ENCODE results near the gene ZDHHC3. TPM values are rescaled to one million over a fixed set of nuclear protein-coding genes. Genes with fewer than 3 reads are reported as not detected.
"Not testable (repeated sequence)": the region's sequence is repeated elsewhere in the genome, so short reads cannot be mapped to it uniquely, and the experiment has no call there.

The ZDHHC3 gene
- total RNA-seq, 1 donor from 2014 or later: 69.4 TPM

DNA sequence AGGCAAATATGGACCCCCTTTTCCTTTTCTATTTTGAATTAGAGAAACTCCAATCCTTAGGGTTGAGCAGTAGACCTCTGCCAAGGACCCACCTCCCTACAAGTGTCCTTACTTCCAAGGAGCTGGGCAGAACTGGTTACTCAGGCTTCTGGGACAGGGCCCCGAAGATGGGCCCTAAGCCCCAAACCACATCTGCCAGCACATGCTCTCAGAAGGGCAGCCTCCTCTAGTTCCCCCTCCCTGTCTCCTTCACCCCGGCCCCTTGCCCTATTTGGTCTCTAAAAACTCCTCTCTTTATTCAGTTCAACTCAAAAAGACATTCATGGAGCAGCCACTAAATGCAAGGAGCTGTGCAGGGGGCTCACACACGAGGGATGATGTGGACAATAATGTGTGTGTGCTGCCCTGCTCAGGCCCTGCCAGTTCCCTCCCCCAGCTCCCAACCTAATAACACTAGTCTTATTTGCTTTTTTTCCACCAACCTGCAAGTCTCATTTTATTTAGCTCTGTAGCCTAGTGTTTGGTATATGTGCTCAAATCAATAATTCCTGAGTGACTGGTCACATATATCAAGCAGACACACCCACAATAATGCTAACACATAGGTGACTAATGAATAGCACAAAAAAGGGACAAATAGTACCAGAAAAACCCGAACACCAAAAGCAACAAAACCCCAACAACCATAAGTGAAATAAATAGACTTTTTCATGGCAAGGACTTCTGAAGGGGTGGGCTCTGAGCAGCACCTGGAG lies 12.2 kb downstream of the ZDHHC3 start:
- DNase-seq: no peak

DNA sequence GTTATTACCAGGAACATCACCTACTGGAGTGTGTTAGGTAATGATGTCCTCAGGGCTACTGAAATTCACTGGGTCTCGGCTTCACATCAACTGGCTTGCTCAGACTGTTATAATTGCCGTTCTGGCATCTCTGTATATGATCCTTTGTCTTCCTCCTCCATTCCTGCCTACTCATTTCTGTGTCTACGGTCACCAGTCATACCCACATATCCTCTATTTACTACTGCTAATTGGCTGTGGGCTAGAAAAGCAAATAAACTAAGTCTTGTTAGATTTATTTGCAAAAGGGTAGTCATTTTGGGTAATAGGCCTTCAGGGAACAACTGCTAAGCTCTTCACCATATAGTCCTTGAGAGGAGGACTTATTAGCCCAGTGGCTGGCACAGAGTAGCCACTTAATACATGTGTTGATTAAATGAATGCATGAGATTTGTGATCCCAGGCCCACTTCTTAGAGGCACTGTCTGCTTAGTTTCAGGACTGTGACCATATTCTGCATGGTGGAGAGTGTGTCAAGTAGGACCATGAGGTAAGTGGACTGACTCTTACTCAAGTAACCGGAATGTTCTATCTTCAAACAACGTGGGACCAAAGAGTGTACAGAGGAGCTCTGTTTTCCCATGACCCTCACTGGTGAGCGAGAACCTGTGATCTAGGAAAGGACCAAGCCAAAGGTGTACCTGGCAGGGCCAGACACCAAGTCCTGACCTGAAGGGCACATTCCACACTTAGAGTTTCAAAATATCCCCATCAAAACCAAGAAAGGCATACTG lies 13.2 kb downstream of the ZDHHC3 start:
- DNase-seq: no peak

DNA sequence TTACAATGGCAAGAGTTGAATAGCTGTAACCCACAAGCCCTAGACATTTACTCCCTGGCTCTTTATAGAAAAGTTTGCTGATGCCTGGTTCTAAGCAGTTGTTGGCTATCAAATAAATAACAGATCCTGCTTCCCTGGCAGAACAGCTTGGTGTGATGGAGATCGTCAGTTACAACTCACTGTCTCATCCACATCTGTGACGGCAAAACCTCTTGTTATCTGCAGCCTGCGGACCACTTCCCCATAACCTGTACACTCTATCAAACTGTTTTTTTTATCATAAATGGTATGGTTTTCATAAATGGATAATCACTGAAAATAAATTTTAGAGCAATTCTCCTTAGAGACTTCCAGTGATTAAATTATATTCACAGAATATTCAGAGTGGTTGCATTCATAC lies 14.1 kb downstream of the ZDHHC3 start:
- no peak for DNase-seq

DNA sequence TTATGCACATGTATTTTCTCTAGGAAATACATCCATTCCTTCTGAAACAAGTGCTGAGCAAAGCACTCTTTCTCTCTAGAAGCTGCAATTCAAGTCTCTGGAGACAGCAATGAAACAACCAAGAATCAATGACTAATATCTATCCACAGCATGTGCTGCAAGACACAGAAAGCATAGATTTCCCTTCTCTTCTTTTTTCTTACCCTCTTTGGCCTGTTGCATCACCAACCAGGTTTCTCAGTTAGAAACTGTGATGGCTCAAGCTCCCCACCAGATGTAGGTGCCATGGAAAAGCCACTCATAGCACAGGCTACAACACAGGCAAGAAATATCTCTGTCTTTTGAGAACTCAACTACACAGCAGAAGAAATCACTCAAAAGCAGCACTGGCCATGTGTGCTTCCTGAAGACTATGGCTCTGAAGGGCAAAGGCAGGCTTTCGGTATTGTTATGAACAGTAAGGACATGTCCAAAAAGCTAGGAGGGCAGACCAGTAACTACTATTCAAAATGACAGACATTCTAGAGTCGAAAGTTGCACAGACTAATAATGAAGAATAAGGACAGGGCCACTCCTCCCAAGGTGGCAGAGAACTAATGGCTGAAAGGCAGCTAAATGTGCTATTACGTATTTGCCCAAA lies 15.5 kb downstream of the ZDHHC3 start:
- no peak for DNase-seq

DNA sequence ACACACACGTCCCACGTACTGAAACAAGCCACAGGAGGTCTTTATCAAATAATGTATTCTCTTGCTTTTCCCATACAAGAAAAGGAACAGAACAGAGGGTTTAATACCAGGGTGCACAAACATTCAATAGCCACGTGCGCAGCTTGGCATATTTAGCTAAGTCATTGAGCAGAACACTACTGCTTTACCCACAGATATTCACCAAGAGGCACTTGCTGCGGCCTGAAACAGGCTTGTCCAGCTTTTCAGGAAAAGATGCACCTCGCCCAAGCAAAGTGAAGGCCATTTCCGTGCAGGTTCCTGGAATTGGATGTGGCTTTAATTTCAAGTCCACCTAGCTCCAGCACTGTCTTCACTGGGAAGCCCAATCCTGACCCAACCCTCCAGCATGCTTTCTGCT lies 17.6 kb downstream of the ZDHHC3 start:
- no peak for DNase-seq

DNA sequence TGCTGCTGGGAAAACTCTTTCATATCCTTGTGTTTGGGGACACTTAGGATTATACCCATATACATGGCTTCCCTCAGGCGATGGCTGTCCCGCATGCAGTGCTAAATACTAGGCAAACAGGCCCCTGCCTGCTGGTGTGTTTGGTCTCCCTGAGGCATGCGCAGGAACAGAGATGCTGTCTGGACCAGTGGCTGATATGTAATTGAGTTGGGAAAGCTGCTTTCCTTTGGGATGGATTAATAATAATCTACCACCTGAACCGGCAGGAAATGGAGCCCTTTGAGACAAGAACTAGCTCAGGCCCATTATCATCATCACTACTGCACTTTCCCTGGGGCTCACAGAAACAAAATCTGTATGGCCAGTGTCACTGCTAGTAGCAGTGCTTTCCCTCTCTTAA lies 18.0 kb downstream of the ZDHHC3 start:
- DNase-seq: no peak

DNA sequence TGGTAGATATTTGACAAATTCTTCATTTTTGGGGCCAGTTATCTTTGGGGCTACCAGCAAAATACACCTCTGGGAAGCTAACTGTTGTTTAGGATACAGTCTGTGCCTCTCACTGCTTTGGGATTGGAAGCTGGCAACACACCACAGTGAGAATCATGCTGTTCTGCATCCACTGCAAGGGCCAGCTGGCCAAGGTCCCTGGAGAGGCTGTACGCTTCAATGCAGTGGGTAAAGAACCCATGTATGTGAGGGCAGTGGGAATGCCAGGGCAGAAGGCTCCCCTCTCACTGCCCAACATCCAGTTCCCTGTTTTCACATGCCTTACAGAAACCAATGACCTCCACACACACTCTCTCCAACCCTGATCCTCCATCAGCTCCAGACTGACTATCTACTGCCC lies 20.1 kb downstream of the ZDHHC3 start:
- no peak for DNase-seq

DNA sequence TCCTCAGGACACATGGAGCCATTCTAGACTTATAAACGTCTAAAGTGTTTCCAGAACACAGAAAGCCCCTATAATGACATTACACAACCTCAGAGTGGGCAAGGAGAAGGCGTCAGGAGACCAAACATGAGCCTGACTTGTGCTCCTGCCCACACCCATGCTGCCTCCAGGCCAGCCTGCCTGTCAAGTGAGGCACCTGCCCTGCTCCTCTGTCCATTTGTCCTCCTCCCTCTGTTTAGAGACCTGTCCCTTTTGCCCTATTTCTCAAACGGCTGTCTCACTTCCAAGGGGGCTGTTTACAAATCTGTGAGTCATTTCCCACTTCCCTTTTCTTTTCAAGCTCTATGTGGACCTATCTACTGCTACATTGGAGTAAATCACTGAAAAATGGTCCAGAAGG lies 21.0 kb downstream of the ZDHHC3 start:
- DNase-seq: peak; percentile 73

DNA sequence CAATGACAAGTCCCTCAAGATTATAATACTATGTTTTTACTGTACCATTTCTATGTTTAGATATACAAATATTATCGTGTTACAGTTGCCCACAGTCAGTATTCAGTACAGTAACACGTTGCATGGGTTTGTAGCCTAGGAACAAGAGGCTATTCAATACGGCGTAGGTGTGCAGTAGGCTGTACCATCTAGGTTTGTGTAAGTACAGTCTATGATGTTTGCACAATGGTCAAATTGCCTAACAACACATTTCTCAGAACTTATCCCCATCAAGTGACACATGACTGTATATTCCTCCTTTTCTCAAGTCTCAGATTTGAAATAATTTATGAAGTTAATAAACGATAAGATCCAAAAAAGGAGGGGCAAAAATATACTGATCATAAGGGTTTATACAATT lies 21.7 kb downstream of the ZDHHC3 start:
- DNase-seq: no peak

DNA sequence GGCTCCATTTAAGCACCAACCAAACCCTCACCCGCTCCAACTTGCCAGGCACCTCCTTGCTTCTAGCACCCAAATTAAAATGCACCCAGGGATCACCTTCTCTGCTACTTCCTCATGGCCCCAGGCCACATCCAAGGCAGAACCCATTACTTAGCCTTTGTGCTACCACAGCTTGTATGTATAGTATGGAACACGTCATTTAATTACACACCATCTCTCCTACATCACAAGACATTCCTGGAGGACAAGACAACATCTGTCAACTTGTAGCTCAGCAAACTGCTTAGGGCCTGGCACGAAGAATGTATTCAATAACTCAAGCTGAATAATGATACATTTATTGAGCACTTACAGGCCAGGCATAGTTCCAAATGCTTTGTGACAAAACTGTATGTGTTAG lies 23.3 kb downstream of the ZDHHC3 start:
- no peak for DNase-seq

DNA sequence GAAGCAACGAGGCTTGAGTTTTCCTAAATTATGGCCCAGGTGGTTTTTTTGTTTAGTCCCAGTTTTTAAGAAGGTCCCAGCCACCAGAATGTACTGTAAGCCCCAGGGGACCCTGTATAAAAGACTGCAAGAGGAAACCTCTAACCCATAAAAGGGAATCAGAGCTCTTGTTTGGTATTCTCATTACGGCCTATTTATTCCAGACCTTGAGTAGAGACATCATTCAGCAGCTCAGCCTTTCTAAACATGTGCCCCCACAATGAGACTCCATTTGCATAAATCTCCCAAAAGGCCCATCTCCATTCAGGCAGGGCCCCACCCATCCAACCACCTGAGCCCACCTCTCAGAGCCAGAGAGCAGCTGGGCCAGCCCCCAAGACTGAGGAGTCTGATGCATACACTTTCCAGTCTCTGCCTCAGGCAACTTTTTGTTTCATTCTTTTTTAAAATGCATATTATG lies 25.7 kb downstream of the ZDHHC3 start:
- no peak for DNase-seq

DNA sequence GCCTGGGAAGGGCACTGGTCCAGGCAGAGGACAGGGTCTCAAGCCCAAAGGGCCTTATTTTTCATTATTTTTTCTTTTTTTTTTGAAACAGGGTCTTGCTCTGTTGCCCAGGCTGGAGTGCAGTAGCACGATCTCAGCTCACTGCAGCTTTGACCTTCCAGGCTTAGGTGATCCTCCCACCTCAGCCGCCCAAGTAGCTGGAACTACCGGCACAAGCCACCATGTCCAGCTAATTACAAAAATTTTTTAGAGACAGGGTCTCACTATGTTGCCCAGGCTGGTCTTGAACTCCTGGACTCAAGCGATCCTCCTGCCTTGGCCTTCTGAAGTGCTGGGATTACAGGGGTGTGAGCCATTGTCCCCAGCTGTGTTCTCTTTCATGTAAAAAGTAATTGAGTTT lies 26.2 kb downstream of the ZDHHC3 start:
- DNase-seq: not testable (repeated sequence)

DNA sequence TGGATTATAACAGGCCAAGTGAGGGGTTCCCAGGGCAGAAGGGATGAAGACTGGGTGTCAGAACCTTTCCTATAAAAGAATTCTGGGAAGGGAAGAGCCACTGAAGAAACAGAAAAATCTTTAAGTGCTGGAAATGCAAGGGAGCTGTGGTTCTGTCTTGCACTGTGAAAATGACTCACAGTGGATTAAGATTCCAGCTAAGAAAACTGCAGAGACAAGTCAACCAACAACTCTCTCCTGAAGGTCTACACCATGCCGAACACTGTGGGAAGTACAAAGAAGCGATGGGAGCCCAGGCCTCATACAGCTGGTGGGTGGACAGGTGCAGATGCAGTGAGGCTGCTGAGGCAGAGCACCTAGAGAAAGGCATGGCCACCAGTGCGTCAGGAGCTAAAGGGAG lies 27.7 kb downstream of the ZDHHC3 start:
- DNase-seq: no peak

DNA sequence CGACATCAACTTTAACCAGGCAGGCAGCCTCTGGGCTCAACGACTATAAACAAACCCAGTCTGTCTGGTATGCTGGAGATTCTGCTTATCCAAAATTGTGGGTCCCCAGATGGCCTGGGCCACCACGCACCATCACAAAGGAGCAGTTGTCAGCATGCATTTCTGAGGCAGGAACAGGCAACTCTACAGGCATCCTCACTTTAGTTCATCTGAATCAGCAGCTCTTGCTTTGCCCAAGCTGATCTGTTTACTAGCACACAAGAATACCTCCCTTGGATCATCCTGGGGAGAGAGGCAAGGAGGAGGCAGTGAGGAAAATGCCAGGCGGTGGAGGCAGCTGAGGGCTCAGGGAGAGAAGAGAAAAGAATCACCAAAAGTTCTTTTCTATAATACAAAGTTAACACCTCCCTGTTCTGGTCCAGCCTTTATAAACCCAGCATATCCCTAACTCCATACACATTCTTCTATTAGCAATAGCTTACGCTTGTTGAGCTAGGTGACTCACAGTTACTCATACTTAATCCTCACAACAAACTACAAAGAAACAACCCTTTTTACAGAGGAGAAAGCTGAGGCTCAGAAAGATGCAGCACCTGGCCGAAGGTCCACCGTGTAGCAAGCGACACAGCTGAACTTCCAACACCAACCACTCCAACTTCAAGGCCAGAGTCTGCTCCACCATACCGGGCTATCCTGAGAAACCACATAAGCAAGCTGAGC lies 33.6 kb downstream of the ZDHHC3 start:
- DNase-seq: no peak

DNA sequence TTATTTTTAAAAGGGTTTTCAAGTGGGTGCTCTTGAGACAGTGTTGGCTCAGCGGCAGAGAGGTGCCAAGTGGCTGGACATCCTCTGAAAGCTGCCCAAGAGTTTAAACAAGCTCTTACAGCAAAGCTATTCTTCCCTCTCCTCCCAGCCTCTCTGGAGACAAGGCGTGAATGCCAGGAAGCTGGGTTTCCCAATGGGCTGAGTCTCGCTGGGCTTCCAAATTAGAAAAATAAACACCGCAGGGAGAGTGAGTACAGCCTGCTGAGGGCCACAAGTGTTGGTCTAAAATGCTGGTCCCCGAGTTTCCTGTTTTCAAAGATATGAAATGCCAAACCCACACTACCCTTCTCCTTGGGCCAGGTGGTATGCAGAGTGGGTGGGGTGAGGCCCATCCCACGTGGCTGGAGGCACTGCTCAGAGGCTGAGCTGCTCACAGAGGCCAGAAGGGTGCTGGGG lies 36.4 kb downstream of the ZDHHC3 start:
- DNase-seq: peak; percentile 40

DNA sequence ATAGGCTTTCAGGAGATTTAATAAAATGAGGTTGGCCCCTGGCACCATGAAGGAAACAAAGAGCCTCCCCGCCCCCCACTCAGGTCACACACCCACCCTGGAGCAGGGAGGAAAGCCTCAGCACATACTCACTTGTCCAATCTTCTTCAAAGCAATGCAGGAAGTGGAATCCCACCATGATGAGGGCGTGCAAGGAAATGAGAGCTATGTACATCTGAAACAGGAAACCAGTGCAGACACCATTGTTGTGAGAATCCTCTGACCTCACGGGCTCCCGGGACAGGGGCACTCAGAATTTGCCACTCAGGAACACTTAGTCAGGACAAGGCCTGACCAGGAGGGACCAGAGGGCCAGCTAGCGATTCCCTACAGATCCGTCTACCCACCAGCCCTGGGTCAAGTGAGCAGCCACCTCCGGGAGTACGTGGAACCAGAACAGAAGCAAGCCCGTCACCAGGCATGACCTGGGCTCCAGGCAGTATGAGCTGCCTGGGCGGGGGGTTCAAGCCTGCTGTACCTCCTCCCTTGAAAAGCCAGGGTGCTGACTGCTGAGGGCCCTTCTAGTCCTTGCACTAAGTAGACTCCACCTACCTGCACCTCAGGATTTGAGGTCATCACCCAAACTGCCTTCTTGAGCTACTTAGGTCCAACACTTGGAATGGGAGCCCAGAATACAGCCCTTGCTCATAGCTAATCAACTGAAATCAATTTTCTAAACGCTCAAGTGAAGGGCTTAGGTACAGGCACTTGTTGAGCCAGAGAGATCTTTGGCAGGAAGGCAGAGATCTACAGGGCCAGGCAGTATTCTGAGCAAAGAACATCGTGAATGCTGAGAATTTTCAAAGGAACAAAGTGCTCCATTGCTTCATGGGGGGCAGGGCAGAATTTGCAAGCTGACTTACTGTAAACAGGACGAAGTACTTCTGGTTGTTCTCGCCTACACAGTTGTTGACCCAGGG lies 42.7 kb downstream of the ZDHHC3 start:
- DNase-seq: peak; percentile 63

DNA sequence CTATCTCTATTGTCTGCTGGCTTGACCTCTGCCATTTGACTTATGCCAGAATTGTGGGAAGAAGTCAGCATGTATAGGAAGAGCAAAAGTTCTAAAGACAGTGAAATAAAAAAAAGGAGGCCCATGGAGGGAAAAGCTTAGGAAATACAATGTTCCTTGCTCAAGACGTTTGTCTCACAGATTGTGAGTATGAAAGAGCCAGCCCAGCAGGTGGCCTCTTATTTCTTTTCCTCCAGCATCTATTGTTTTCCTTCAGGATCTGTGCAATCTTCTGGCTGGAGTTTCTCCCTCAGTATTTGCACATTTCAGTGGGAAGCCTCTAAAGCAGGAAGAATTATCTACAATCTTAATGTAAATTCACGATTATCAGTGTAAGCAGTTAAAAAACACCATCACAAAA lies 43.7 kb downstream of the ZDHHC3 start:
- DNase-seq: peak; percentile 32

DNA sequence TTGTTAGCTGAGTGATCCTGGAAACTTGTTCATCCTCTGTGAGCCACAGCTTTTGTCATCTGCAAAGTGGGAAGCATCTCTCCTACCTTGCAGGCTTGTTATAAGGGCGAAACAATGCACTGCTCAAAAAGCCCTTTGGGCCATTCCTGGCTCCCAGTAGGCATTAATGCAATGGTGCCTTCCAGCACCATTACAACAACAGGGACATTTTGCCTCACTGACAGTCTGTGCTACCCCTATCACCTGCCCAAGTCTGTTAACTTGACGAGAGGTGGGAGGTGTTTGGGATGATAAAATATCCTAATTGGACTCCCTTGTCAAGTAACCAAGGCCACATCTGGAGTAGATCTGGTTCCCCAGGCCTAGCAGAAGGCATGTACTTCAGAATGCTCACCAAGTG lies 44.2 kb downstream of the ZDHHC3 start:
- DNase-seq: no peak

DNA sequence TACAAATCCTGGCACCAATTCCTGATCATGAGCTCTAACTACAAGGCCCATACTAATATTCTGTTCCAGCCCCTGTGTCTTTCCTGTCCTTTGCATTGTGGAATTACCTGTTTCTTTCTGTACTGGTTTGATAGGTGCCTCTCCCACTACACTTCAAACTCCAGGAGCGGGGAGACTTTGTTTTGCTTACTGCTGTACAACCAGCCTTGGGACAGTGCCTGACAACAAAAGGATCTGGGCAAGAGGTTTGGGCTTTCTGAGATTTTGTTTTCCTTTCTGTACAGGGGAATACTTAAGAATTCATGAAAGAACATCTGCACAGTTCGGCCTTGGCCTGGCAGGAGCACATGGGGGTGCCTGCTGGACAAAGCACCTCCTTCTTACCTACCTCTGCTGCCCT lies 45.1 kb downstream of the ZDHHC3 start:
- DNase-seq: no peak

DNA sequence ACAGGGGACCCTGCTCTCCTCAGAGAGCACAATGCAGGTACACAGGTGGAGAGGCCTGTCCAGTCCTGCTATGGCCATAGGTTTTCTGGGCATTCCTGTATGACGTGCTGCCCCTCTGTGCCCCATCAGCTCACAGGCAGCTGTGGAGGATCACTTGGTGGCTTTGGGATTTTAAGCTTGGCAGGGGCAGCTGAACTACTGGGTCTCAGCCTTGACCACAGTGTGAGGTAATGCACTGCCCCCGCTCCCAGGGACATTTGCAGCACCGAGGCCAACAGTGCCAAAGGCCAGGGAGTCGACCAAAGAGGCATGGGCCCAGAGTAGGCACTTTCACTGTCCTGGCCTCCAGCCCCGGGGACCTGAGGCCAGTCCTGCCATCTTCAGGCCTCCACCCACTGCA lies 46.2 kb downstream of the ZDHHC3 start:
- DNase-seq: no peak

DNA sequence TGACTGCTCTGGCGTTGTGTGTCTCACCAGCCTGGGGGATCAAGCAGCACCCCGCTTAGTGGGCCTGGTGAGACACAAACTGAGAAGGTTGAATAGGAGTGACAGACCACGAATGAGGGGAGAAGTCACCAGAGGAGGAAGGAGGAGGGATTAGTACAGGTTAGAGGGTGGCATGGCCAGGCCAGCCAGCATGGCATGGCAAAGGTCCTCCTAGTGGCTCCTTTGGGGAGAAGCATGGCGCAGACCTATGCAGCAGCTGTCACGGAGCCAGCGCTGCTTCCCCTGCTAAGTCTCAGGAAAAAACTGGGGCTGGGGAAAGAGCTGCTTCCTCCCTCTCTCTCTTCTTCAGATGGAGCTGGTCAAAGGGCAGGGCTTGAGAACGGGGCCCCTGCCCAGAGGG lies 48.6 kb downstream of the ZDHHC3 start:
- DNase-seq: no peak

DNA sequence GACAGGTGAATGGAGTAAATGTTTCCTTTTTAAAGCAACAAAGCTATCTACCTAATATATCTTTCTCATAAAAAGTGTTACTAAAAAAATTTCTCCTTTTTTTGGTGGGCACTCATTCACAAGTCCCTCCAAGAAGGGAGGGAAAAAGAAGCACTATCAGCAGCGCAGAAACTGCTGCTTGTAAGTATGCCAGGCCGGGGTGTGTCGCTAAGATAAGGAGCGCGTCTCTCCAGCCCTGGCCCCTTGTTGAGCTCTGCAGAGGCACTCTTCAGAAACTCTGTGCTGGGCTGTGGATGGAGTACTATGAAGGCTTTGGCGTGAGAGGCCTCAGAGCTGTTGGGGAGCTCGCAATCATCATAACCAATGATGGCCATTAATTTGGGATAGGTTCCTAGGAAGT lies 49.1 kb downstream of the ZDHHC3 start:
- no peak for DNase-seq
